Natural killer cell (primary cell): ENCODE measurements around the gene ARHGEF16. TPM values are rescaled to one million over a fixed set of nuclear protein-coding genes. Genes with fewer than 3 reads are reported as not detected.

Experiments
- ATAC-seq, 3 donors: fragments of 150-1000 bp in 2 of 3; fragments of 200-7000 bp in 1 of 3; cut with Tn5 transposase; 1 replicate in 1 of 3; 2 replicates in 2 of 3; pipeline ENCODE4 v1.10.0; 2021; ENCODE audit warnings: mild to moderate bottlenecking in 2 of 3, moderate library complexity in 2 of 3
- DNase-seq, 2 donors: peaks; one replicate each; pipeline versions ENCODE4 v3.0.0 to v3.0.0-alpha.2; 2013 to 2021; ENCODE audit warnings: mixed read lengths in 1 of 2
- H3K27ac ChIP-seq: one replicate; pipeline ENCODE4 v1.5.1; 2013; ENCODE audit warnings: mild to moderate bottlenecking, low read length
- H3K27me3 ChIP-seq: one replicate; pipeline ENCODE4 v1.6.1; 2013; ENCODE audit warnings: low read length; ENCODE audit not compliant: control insufficient read depth, insufficient read depth
- H3K36me3 ChIP-seq: one replicate; pipeline ENCODE4 v1.6.1; 2013; ENCODE audit warnings: low read length; ENCODE audit not compliant: control insufficient read depth, insufficient read depth
- H3K4me1 ChIP-seq: one replicate; pipeline ENCODE4 v1.6.1; 2013; ENCODE audit warnings: low read length; ENCODE audit not compliant: control insufficient read depth, insufficient read depth
- H3K4me3 ChIP-seq: one replicate; pipeline ENCODE4 v1.5.1; 2013; ENCODE audit warnings: low read length
- H3K9me3 ChIP-seq: one replicate; pipeline ENCODE4 v1.6.1; 2013; ENCODE audit warnings: low read length; ENCODE audit not compliant: control insufficient read depth, insufficient read depth
- H3K27ac Mint-ChIP-seq, 2 donors: one replicate each; pipeline ENCODE4 v1.8.0; 2022; ENCODE audit warnings: mild to moderate bottlenecking in 2 of 2, mixed read lengths in 2 of 2, moderate library complexity in 1 of 2
- H3K27me3 Mint-ChIP-seq, 2 donors: one replicate each; pipeline ENCODE4 v1.8.0; 2022; ENCODE audit warnings: low read depth in 2 of 2, mixed read lengths in 2 of 2
- H3K36me3 Mint-ChIP-seq: one replicate; pipeline ENCODE4 v1.8.0; 2022; ENCODE audit warnings: mixed read lengths
- H3K4me1 Mint-ChIP-seq, 2 donors: one replicate each; pipeline ENCODE4 v1.8.0; 2022; ENCODE audit warnings: mixed read lengths in 2 of 2
- H3K4me3 Mint-ChIP-seq: one replicate; pipeline ENCODE4 v1.8.0; 2022; ENCODE audit warnings: mild to moderate bottlenecking, moderate library complexity, mixed read lengths
- H3K9me3 Mint-ChIP-seq, 2 donors: one replicate each; pipeline ENCODE4 v1.8.0; 2022; ENCODE audit warnings: mixed read lengths in 2 of 2
- WGBS: methylation state at CpG from one replicate; pipeline ENCODE4 v1.1.7; 2013; ENCODE audit warnings: missing lambda C conversion rate; ENCODE audit not compliant: insufficient coverage; 5-methylcytosine and 5-hydroxymethylcytosine counted together
- intact Hi-C: fragments of 100-400 bp; cut with micrococcal nuclease; formaldehyde crosslinking; loops from one replicate; pipeline ENCODE4 v1.14.2; 2022
- total RNA-seq, 4 donors: library from RNA; stranded (reverse); fragments of 120-200 nt in 1 of 4; gene quantifications; one replicate each; pipeline versions ENCODE4 v1.2.3 to v1.2.4, GENCODE V29; 2013 to 2022
- TF ChIP-seq, protein P1 (sequence below): fragments of 200-600 bp; IDR thresholded peaks from one replicate; pipeline ENCODE4 v1.8.0; 2022; ENCODE audit warnings: antibody characterized with exemption

The ARHGEF16 gene
- total RNA-seq, 3 donors from 2014 or later (not counting 1 experiment from before 2014, with no cell fraction given), result not detected

DNA sequence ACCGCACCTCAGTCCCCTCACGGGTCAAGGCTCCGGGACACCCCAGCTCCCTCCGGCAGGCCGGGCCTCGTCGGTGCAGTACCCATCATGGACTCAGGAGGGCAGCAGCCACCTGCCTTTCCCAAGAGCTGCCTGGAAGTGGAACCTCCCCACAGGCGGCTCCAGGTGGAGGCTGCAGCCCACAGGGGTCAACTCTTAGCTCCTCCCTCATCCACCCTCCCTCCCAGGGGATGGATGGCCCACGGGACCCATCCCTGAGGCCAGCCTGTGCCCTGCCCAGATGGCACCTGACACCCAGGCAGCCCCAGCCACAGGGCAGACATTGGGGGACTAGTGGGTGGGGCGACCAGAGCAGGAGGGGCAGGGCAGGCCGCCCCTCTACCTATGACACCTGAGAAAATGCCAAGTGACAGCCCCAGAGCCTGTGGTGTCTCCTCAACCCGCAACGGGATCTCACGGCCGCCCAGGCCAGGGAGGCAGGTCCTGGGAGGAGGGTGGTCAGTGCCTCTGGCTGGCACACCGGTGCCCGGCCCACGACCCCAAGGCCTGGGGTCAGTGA lies 1.2 kb upstream of the ARHGEF16 start:
- ATAC-seq, result peak; percentile 68 to 84 (median 78)
- intact Hi-C loops, result no loop called here
- TF ChIP-seq, protein P1, sequence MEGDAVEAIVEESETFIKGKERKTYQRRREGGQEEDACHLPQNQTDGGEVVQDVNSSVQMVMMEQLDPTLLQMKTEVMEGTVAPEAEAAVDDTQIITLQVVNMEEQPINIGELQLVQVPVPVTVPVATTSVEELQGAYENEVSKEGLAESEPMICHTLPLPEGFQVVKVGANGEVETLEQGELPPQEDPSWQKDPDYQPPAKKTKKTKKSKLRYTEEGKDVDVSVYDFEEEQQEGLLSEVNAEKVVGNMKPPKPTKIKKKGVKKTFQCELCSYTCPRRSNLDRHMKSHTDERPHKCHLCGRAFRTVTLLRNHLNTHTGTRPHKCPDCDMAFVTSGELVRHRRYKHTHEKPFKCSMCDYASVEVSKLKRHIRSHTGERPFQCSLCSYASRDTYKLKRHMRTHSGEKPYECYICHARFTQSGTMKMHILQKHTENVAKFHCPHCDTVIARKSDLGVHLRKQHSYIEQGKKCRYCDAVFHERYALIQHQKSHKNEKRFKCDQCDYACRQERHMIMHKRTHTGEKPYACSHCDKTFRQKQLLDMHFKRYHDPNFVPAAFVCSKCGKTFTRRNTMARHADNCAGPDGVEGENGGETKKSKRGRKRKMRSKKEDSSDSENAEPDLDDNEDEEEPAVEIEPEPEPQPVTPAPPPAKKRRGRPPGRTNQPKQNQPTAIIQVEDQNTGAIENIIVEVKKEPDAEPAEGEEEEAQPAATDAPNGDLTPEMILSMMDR, result peak; percentile 63
- H3K27ac Mint-ChIP-seq, result no peak overlapping the region
- Histone ChIP-seq H3K27me3 (peaks cover 16% of the 10 kb centered on the region), H3K9me3 (no peaks in the 10 kb centered on the region), H3K27ac (no peak overlapping the region), H3K4me1 (peaks cover 21% of the 10 kb centered on the region), H3K4me3 (no peak overlapping the region), H3K36me3 (no peaks in the 10 kb centered on the region)
- H3K4me1 Mint-ChIP-seq, result no peaks in the 10 kb centered on the region
- H3K36me3 Mint-ChIP-seq, result no peaks in the 10 kb centered on the region
- H3K9me3 Mint-ChIP-seq, result no peaks in the 10 kb centered on the region
- 28% methylated on average over 18 of the region's 18 CpGs for WGBS
- H3K27me3 Mint-ChIP-seq, result peaks cover 9 to 25% of the 10 kb centered on the region in 2 donors
- DNase-seq, result peak; percentile 52 to 83
- H3K4me3 Mint-ChIP-seq, result peak overlapping the region; percentile 75

DNA sequence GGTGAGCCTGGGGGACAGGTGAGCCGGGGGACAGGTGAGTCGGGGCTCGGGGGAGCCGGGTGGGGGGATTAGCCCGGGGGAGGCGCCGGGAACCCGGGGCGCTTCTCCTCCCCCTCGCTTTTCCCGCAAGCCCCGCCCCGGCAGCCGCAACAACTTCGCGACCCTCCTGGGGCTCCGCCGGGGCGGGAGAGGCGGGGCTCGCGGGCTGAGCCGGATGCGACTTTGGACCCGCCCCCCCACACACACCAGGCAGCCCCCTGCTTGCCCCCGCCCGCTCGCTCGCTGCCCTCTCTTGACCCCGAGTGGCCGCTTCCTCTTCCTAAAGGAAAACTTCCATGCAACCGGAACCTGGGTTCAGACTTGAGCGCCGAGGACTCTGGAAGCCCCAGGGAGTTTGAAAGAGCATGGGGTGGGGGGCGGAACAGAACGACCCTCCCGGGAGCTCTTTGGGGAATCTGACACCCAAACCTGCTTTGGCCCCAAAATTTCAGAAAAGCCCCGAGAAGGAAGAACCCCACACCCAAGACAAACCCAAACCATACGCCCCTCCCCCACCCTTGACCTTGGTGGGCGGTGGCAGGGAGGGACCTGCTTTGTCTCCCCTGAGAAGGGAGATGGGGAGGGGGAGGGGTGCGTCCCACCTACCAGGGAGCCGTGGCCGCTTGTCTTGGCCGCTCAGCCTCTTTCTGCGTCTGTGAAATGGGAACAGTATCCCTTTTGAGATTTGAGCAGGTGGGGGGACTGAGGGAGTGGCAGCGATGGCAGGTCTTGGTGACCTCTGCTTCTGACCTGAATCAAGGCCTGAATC lies 550 bp downstream of the ARHGEF16 start:
- Mint-ChIP-seq H3K27me3 (peaks cover 6 to 15% of the 10 kb centered on the region in 2 donors), H3K36me3 (no peaks in the 10 kb centered on the region), H3K9me3 (no peaks in the 10 kb centered on the region), H3K4me1 (no peaks in the 10 kb centered on the region), H3K4me3 (peak overlapping the region; percentile 68), H3K27ac (peak overlapping the region in 1 of 2 donors; percentile 52)
- Histone ChIP-seq H3K36me3 (no peaks in the 10 kb centered on the region), H3K9me3 (no peaks in the 10 kb centered on the region), H3K27me3 (peaks cover 16% of the 10 kb centered on the region), H3K27ac (no peak overlapping the region), H3K4me1 (peaks cover 21% of the 10 kb centered on the region), H3K4me3 (no peak overlapping the region)
- TF ChIP-seq, protein P1, result no peak
- peak in 1 of 2 donors; percentile 30 for DNase-seq
- peak in 1 of 3 donors; percentile 27 for ATAC-seq
- 15% methylated on average over 38 of the region's 46 CpGs for WGBS
- intact Hi-C loops, result no loop called here

DNA sequence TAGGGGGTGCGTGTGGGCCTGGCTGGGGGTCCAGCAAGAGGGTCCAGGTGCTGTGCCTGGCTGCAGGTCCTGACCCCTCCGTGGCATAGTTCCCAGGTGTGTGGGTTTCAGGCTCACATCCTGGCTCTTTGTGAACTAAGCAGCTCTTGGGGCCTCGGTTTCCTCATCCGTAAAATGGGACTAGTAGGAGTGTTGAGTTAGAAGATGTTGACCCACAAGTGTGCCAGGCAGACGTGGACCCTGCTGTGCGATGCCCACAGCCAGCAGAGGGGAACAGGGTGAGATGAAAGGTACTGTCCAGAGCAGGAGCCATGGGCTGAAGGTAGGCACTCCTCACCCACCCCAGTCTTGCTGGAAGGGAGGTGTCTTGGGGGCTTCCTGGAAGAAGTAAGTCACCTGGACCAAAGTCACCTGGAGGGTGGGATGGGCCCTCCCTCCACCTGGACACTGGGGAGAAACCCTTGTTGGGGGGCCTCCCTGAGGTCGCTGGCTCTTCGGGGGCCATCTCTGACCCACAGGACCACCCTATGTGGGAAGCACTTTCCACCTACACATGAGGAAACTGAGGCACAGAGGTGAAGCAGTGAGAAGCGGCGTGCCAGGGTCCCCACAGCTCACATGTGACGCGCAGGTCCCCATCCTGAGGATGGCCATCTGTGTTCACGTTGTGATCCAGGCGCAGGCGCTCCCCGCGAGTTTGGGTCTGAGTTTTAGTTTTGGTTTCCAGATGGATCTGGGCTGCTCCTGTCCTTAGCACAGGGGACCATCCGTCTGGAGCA lies 1.4 kb downstream of the ARHGEF16 start:
- Mint-ChIP-seq H3K4me1 (no peaks in the 10 kb centered on the region), H3K27me3 (peaks cover 6 to 8% of the 10 kb centered on the region in 2 donors), H3K27ac (no peak overlapping the region), H3K9me3 (no peaks in the 10 kb centered on the region), H3K4me3 (peak overlapping the region; percentile 50), H3K36me3 (no peaks in the 10 kb centered on the region)
- no peak overlapping the region for H3K27ac ChIP-seq
- peaks cover 16% of the 10 kb centered on the region for H3K27me3 ChIP-seq
- no peaks in the 10 kb centered on the region for H3K36me3 ChIP-seq
- DNase-seq, result no peak
- no peaks in the 10 kb centered on the region for H3K9me3 ChIP-seq
- TF ChIP-seq, protein P1, result no peak
- 92% methylated on average over 18 of the region's 18 CpGs for WGBS
- H3K4me3 ChIP-seq, result no peak overlapping the region
- peaks cover 21% of the 10 kb centered on the region for H3K4me1 ChIP-seq
- ATAC-seq, result no peak
- intact Hi-C loops, result no loop called here
